ENCODE measurements around the gene LRIG1.

Gene LRIG1

GRCh38 chr3:66380200-66380932, 120.5 kb downstream of the LRIG1 start:
- DNase-seq, result no peak

- no peak for DNase-seq
Observed at GRCh38 chr3:66379565-66379964, 121.3 kb downstream of the LRIG1 start.

- no peak for DNase-seq
Observed at GRCh38 chr3:66378256-66378655, 122.6 kb downstream of the LRIG1 start.

GRCh38 chr3:66377800-66378199, 123.0 kb downstream of the LRIG1 start:
- no peak for DNase-seq

- no peak for DNase-seq
Observed at GRCh38 chr3:66376568-66376967, 124.3 kb downstream of the LRIG1 start.

- no peak for DNase-seq
Observed at GRCh38 chr3:66372681-66373350, 128.0 kb downstream of the LRIG1 start.

GRCh38 chr3:66371432-66371831, 129.4 kb downstream of the LRIG1 start:
- no peak for DNase-seq

GRCh38 chr3:66370179-66370578, 130.6 kb downstream of the LRIG1 start:
- DNase-seq, result no peak

GRCh38 chr3:66367979-66368378, 132.8 kb downstream of the LRIG1 start:
- no peak for DNase-seq

- no peak for DNase-seq
Observed at GRCh38 chr3:66366747-66367146, 134.1 kb downstream of the LRIG1 start.

- no peak for DNase-seq
Observed at GRCh38 chr3:66365080-66365479, 135.7 kb downstream of the LRIG1 start.

GRCh38 chr3:66363148-66363547, 137.7 kb downstream of the LRIG1 start:
- no peak for DNase-seq

GRCh38 chr3:66362541-66362941, 138.3 kb downstream of the LRIG1 start:
- DNase-seq, result no peak

- no peak for DNase-seq
Observed at GRCh38 chr3:66361356-66361755, 139.5 kb downstream of the LRIG1 start.

- no peak for DNase-seq
Observed at GRCh38 chr3:66355997-66356396, 144.8 kb downstream of the LRIG1 start.

GRCh38 chr3:66355394-66355793, 145.4 kb downstream of the LRIG1 start:
- no peak for DNase-seq

- no peak for DNase-seq
Observed at GRCh38 chr3:66354001-66354400, 146.8 kb downstream of the LRIG1 start.

GRCh38 chr3:66353530-66353929, 147.3 kb downstream of the LRIG1 start:
- DNase-seq, result no peak

GRCh38 chr3:66353039-66353438, 147.8 kb downstream of the LRIG1 start:
- no peak for DNase-seq

GRCh38 chr3:66350601-66351000, 150.2 kb downstream of the LRIG1 start:
- no peak for DNase-seq

GRCh38 chr3:66348704-66349103, 152.1 kb downstream of the LRIG1 start:
- no peak for DNase-seq

GRCh38 chr3:66344848-66345578, 155.8 kb downstream of the LRIG1 start:
- DNase-seq, result no peak

- no peak for DNase-seq
Observed at GRCh38 chr3:66344391-66344811, 156.4 kb downstream of the LRIG1 start.

All from NCI-H2081 treated with DMSO at 0.1 percent for 48 hours (cell line).